HL-60 (cell line): ENCODE data around the gene MGAT4B.

Experiments used
- DNase-seq, 2 experiments: peaks; one replicate each; pipeline ENCODE4 v3.0.0-alpha.2; 2010 to 2020; ENCODE audit warnings: low read depth in 1 of 2, low spot score in 1 of 2
- H3K27ac ChIP-seq: fragments of 250-450 bp; sonication (Bioruptor Pico); replicated peaks from 2 replicates; pipeline ENCODE4 v1.5.1; 2020; ENCODE audit warnings: mild to moderate bottlenecking, moderate library complexity
- H3K27me3 ChIP-seq: fragments of 250-450 bp; sonication (Bioruptor Pico); 2 replicates; pipeline ENCODE4 v1.5.1; 2021; ENCODE audit warnings: mild to moderate bottlenecking, moderate library complexity; ENCODE audit not compliant: insufficient read depth, poor library complexity, severe bottlenecking
- H3K4me3 ChIP-seq: replicated peaks from 2 replicates; pipeline ENCODE4 v1.5.1; 2011; ENCODE audit warnings: mild to moderate bottlenecking, control low read depth, low read length; ENCODE audit not compliant: insufficient read depth
- GABPA ChIP-seq: IDR thresholded peaks from 2 replicates; pipeline ENCODE4 v1.6.1; 2012; ENCODE audit warnings: low read depth
- POLR2AphosphoS5 ChIP-seq: IDR thresholded peaks from 2 replicates; pipeline ENCODE4 v1.6.1; 2012; ENCODE audit warnings: low read depth
- SPI1 ChIP-seq: IDR thresholded peaks from 2 replicates; pipeline ENCODE4 v1.6.1; 2012; ENCODE audit warnings: low read depth, mild to moderate bottlenecking, borderline replicate concordance
- TF ChIP-seq, protein P1 (sequence below): IDR thresholded peaks from 2 replicates; pipeline ENCODE4 v1.6.1; 2012; ENCODE audit warnings: low read depth; ENCODE audit not compliant: insufficient replicate concordance
- TF ChIP-seq, protein P2 (sequence below): IDR thresholded peaks from one replicate; pipeline ENCODE4 v1.5.1; 2011; ENCODE audit warnings: low read length, control low read depth, inconsistent platforms; ENCODE audit not compliant: insufficient read depth

MGAT4B gene

DNA sequence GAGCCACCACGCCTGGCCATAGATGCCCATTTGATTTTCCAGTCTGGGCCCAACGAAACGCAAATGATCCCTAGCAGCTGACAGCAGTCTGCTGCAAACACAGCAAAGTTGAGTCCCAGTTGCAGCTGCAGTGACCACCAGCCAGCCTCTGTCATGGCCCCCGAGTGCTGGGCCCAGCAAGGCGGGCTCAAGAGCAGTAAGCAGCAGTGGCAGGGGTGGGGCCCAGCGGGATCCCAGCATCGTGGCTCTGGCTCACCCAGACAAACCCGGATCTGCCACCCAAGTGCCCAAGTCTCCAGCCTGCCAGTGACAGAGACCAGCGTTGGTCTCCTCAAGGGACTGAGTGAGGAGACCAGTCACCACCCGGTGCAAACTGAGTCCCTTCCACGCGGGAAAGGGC, 19.8 kb downstream of the MGAT4B start:
- Histone ChIP-seq H3K27me3 (no peaks in the 10 kb centered on the region), H3K27ac (no peak overlapping the region), H3K4me3 (no peak overlapping the region)
- TF ChIP-seq, protein P1, sequence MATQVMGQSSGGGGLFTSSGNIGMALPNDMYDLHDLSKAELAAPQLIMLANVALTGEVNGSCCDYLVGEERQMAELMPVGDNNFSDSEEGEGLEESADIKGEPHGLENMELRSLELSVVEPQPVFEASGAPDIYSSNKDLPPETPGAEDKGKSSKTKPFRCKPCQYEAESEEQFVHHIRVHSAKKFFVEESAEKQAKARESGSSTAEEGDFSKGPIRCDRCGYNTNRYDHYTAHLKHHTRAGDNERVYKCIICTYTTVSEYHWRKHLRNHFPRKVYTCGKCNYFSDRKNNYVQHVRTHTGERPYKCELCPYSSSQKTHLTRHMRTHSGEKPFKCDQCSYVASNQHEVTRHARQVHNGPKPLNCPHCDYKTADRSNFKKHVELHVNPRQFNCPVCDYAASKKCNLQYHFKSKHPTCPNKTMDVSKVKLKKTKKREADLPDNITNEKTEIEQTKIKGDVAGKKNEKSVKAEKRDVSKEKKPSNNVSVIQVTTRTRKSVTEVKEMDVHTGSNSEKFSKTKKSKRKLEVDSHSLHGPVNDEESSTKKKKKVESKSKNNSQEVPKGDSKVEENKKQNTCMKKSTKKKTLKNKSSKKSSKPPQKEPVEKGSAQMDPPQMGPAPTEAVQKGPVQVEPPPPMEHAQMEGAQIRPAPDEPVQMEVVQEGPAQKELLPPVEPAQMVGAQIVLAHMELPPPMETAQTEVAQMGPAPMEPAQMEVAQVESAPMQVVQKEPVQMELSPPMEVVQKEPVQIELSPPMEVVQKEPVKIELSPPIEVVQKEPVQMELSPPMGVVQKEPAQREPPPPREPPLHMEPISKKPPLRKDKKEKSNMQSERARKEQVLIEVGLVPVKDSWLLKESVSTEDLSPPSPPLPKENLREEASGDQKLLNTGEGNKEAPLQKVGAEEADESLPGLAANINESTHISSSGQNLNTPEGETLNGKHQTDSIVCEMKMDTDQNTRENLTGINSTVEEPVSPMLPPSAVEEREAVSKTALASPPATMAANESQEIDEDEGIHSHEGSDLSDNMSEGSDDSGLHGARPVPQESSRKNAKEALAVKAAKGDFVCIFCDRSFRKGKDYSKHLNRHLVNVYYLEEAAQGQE: no peak
- TF ChIP-seq SPI1 (no peak), POLR2AphosphoS5 (no peak)
- TF ChIP-seq, protein P2, sequence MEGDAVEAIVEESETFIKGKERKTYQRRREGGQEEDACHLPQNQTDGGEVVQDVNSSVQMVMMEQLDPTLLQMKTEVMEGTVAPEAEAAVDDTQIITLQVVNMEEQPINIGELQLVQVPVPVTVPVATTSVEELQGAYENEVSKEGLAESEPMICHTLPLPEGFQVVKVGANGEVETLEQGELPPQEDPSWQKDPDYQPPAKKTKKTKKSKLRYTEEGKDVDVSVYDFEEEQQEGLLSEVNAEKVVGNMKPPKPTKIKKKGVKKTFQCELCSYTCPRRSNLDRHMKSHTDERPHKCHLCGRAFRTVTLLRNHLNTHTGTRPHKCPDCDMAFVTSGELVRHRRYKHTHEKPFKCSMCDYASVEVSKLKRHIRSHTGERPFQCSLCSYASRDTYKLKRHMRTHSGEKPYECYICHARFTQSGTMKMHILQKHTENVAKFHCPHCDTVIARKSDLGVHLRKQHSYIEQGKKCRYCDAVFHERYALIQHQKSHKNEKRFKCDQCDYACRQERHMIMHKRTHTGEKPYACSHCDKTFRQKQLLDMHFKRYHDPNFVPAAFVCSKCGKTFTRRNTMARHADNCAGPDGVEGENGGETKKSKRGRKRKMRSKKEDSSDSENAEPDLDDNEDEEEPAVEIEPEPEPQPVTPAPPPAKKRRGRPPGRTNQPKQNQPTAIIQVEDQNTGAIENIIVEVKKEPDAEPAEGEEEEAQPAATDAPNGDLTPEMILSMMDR: no peak
- no peak for DNase-seq

DNA sequence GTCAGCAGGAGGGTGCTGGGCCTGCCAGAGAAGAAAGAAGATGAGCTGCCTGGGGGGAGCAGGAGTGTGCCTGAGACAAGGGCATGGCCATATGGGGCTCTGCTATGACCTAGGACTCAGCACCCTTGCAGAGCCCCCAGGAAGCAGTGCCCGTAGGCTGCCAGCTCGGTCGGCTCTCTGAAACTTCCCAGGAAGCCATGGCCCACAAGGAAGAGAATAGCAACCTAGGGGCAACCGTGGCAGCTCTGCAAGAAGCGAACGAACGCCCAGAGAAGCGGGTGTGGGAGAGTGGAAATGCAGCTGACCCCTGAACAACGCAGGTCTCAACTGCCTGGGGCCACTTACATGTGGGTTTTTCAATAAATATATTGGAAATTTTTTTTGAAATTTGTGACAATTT, 23.5 kb downstream of the MGAT4B start:
- H3K27ac ChIP-seq: no peak overlapping the region

DNA sequence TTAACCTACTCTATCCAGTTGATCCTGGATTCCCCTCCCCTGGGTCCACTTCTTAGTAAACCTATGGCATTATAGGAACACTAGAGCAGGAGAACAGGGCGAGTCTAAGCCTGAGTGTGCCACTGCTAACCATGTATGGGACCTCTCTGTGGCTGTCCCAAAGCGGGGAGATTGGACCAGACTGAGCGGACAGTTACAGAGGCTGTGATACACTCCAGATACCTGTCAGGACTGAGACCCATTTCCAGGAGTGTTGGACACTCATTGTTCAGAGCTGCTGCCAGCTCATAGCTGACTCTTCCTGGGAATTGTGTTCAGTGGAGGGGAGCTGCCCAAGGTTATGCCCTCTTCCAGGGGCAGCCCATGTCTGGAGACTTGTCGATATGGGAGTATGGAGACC, 24.8 kb downstream of the MGAT4B start:
- Histone ChIP-seq H3K27me3 (no peaks in the 10 kb centered on the region), H3K27ac (no peak overlapping the region), H3K4me3 (no peak overlapping the region)
- TF ChIP-seq POLR2AphosphoS5: no peak
- TF ChIP-seq, protein P2: no peak
- TF ChIP-seq SPI1: no peak
- TF ChIP-seq GABPA: no peak
- TF ChIP-seq, protein P1: no peak
- no peak for DNase-seq

More for the DNA sequence above, 23.5 kb downstream of the MGAT4B start:
- DNase-seq: no peak
- Histone ChIP-seq H3K27me3 (no peaks in the 10 kb centered on the region), H3K4me3 (no peak overlapping the region)
- TF ChIP-seq POLR2AphosphoS5: 0 out of 2 replicates have a peak, but pooled peaks have one; percentile 12
- TF ChIP-seq, protein P2: no peak

DNA sequence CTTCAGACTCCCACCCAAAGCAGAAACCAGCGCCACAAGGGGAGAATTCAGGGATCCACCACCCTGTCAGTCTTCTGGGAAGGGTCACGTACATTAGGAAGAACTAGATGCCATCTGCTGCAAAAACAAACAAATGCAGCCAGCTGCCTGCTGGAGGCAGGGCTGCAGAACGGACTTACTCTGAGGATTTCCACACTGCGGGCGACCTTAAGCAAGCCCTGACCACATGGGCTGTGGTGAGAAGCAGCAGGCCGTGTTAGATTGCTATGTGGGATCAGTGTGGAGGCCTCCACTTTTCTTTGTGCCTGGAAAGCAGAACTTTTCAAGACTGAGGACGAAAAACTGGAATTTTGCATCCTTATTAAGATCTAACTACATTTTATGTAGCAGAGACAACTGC, 26.3 kb downstream of the MGAT4B start:
- Histone ChIP-seq H3K27ac (peak overlapping the region; percentile 47), H3K27me3 (no peaks in the 10 kb centered on the region), H3K4me3 (no peak overlapping the region)
- DNase-seq: peak; percentile 82 to 97
- TF ChIP-seq POLR2AphosphoS5 (peak; percentile 98), SPI1 (no peak), GABPA (no peak)
- TF ChIP-seq, protein P2: no peak
- TF ChIP-seq, protein P1: no peak
